DND-41 (cell line): ENCODE measurements around the gene AP2B1.

ENCODE experiments used
- ATAC-seq: fragments of 200-7000 bp; cut with Tn5 transposase; 3 replicates; pipeline ENCODE4 v1.9.1; 2021; ENCODE audit warnings: low read depth; ENCODE audit not compliant: insufficient read depth
- DNase-seq: peaks from one replicate; pipeline ENCODE4 v3.0.0-alpha.2; 2020
- H2AFZ ChIP-seq: 2 replicates; pipeline ENCODE4 v1.6.0; 2012; ENCODE audit warnings: low read depth, low read length
- H3K27ac ChIP-seq: 2 replicates; pipeline ENCODE4 v1.5.1; 2012; ENCODE audit warnings: low read length, inconsistent platforms
- H3K27me3 ChIP-seq: fragments of 200-600 bp; sonication (generic); 2 replicates; pipeline ENCODE4 v1.6.0; 2012; ENCODE audit warnings: low read length, mild to moderate bottlenecking, inconsistent platforms; ENCODE audit not compliant: insufficient read depth, poor library complexity
- H3K36me3 ChIP-seq: 2 replicates; pipeline ENCODE4 v1.5.1; 2012; ENCODE audit warnings: low read length, inconsistent platforms; ENCODE audit not compliant: insufficient read depth
- H3K4me1 ChIP-seq: 2 replicates; pipeline ENCODE4 v1.5.1; 2012; ENCODE audit warnings: mild to moderate bottlenecking, low read length; ENCODE audit not compliant: insufficient read depth
- H3K4me2 ChIP-seq: 2 replicates; pipeline ENCODE4 v1.6.0; 2012; ENCODE audit warnings: mild to moderate bottlenecking, moderate library complexity, low read length, inconsistent platforms; ENCODE audit not compliant: insufficient read depth
- H3K4me3 ChIP-seq, 2 experiments: fragments of 200-600 bp in 1 of 2; shearing (Covaris generic) in 1 of 2; 2 replicates each; pipeline ENCODE4 v1.5.1; 2012 to 2016; ENCODE audit warnings: inconsistent platforms in 2 of 2, low read length in 2 of 2, mild to moderate bottlenecking in 2 of 2, low read depth in 1 of 2, moderate library complexity in 1 of 2
- H3K79me2 ChIP-seq: 2 replicates; pipeline ENCODE4 v1.6.0; 2012; ENCODE audit warnings: low read length, inconsistent platforms; ENCODE audit not compliant: insufficient read depth
- H3K9ac ChIP-seq: 2 replicates; pipeline ENCODE4 v1.6.0; 2012; ENCODE audit warnings: low read depth, mild to moderate bottlenecking, inconsistent platforms, low read length, moderate library complexity
- H3K9me3 ChIP-seq: 2 replicates; pipeline ENCODE4 v1.5.1; 2012; ENCODE audit warnings: low read length, moderate library complexity, mild to moderate bottlenecking, inconsistent platforms; ENCODE audit not compliant: insufficient read depth, severe bottlenecking
- H4K20me1 ChIP-seq: 2 replicates; pipeline ENCODE4 v1.6.0; 2012; ENCODE audit warnings: low read length; ENCODE audit not compliant: insufficient read depth
- EZH2 ChIP-seq: IDR thresholded peaks from 3 replicates; pipeline ENCODE4 v1.6.1; 2012; ENCODE audit warnings: borderline replicate concordance, low read depth, mild to moderate bottlenecking, moderate library complexity, low read length, inconsistent platforms; ENCODE audit not compliant: severe bottlenecking
- TF ChIP-seq, protein P1 (sequence below): IDR thresholded peaks from 2 replicates; pipeline ENCODE4 v1.5.1; 2012; ENCODE audit warnings: borderline replicate concordance, low read length, moderate library complexity, mild to moderate bottlenecking; ENCODE audit not compliant: poor library complexity, severe bottlenecking; ENCODE audit errors: extremely low read depth

AP2B1 gene

DNA sequence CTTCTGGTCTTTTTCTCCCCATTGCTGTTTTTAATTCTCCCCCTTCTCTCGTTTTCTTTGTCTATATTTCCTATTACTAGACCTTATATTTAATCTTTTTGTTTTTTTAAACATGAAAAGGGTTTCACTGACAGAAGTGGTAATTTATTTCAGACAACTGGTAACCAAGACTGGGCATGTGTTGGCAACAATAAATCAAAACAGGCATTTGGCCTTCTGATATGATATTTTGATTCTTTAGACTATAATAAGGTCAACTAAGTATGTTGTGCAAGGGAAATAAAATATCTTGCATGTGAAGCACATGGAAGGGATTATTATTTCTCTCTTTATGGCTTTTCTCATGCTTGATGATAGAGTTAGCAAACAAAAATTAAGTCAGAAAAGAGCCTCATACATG is 34.6 kb downstream of the AP2B1 start:
- Histone ChIP-seq H3K79me2 (no peaks in the 10 kb centered on the region; the same call in 1 of the 2 replicates), H3K4me2 (no peak overlapping the region), H3K36me3 (peaks cover 42% of the 10 kb centered on the region), H3K27ac (no peak overlapping the region), H2AFZ (no peak overlapping the region), H3K9ac (no peak overlapping the region), H3K27me3 (no peaks in the 10 kb centered on the region), H3K4me3 (no peak overlapping the region), H4K20me1 (no peaks in the 10 kb centered on the region; the same call in 1 of the 2 replicates), H3K9me3 (no peaks in the 10 kb centered on the region), H3K4me1 (no peaks in the 10 kb centered on the region)
- no peak for TF ChIP-seq EZH2
- TF ChIP-seq, protein P1, sequence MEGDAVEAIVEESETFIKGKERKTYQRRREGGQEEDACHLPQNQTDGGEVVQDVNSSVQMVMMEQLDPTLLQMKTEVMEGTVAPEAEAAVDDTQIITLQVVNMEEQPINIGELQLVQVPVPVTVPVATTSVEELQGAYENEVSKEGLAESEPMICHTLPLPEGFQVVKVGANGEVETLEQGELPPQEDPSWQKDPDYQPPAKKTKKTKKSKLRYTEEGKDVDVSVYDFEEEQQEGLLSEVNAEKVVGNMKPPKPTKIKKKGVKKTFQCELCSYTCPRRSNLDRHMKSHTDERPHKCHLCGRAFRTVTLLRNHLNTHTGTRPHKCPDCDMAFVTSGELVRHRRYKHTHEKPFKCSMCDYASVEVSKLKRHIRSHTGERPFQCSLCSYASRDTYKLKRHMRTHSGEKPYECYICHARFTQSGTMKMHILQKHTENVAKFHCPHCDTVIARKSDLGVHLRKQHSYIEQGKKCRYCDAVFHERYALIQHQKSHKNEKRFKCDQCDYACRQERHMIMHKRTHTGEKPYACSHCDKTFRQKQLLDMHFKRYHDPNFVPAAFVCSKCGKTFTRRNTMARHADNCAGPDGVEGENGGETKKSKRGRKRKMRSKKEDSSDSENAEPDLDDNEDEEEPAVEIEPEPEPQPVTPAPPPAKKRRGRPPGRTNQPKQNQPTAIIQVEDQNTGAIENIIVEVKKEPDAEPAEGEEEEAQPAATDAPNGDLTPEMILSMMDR = no peak
- ATAC-seq (no peak), DNase-seq (no peak)

GRCh38 chr17:35627417-35627816 is 40.3 kb downstream of the AP2B1 start:
- H3K79me2 ChIP-seq = no peaks in the 10 kb centered on the region
- H3K4me2 ChIP-seq = no peak overlapping the region
- H3K36me3 ChIP-seq = peaks cover 75% of the 10 kb centered on the region
- no peaks in the 10 kb centered on the region for H3K27me3 ChIP-seq
- no peaks in the 10 kb centered on the region for H3K4me1 ChIP-seq
- DNase-seq (no peak), ATAC-seq (no peak)
- no peaks in the 10 kb centered on the region for H3K9me3 ChIP-seq
- H4K20me1 ChIP-seq = no peaks in the 10 kb centered on the region
- H3K9ac ChIP-seq = no peak overlapping the region
- no peak overlapping the region for H3K27ac ChIP-seq
- H2AFZ ChIP-seq = no peak overlapping the region
- no peak overlapping the region for H3K4me3 ChIP-seq
- TF ChIP-seq EZH2 = no peak
- TF ChIP-seq, protein P1 = no peak

GRCh38 chr17:35630530-35631148 is 43.5 kb downstream of the AP2B1 start:
- no peak overlapping the region for H3K4me2 ChIP-seq
- H3K36me3 ChIP-seq = peaks cover 67% of the 10 kb centered on the region
- no peak overlapping the region for H2AFZ ChIP-seq
- TF ChIP-seq, protein P1 = no peak
- no peak for TF ChIP-seq EZH2
- ATAC-seq (no peak), DNase-seq (no peak)
- H3K27ac ChIP-seq = no peak overlapping the region
- no peaks in the 10 kb centered on the region for H4K20me1 ChIP-seq
- no peak overlapping the region for H3K9ac ChIP-seq
- no peaks in the 10 kb centered on the region for H3K79me2 ChIP-seq
- no peaks in the 10 kb centered on the region for H3K27me3 ChIP-seq
- no peaks in the 10 kb centered on the region for H3K9me3 ChIP-seq
- no peaks in the 10 kb centered on the region for H3K4me1 ChIP-seq
- no peak overlapping the region for H3K4me3 ChIP-seq
